Fibroblast of skin of right quadriceps (primary cell): Measurements from ENCODE around the gene OR5K4.
"Not testable (repeated sequence)": the region's sequence is repeated elsewhere in the genome, so short reads cannot be mapped to it uniquely, and the experiment has no call there.

Source experiments
- DNase-seq: peaks from one replicate; pipeline ENCODE4 v3.0.0-alpha.2; 2013

OR5K4 gene

DNA sequence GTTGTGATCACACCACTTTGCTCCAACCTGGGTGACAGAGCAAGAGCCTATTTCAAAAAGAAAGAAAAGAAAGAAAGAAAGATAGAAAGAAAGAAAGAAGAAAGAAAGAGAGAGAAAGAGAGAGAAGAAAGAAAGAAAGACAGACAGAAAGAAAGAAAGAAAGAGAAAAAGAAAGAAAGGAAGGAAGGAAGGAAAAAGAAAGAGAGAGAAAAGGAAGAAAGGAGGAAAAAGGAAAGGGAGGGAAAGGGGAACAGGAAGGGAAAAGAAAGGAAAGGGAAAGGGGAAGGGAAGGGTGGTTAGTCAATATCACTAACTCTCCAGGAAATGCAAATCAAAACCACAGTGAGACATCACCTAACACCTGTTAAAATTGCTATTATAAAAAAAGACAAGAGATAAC is 18.2 kb downstream of the OR5K4 start:
- no peak for DNase-seq

DNA sequence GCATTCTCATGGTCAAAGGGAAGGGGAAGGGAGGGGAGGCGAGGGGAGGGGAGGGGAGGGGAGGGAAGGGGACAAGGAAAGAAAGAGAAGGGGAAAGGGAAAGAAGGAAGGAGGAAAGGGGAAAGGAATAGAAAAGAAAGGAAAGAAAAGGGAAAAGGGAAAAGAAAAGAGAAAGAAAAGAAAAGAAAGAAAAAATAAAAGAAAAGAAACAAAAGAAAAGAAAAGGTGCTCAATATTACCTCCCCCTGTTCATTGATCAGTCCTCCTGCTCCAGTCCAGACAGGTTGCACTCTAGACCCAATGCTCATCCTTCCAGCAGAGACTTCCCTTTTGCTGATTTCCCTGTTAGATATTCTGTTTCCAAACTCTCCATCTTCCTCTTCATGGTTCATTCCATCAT is 18.8 kb downstream of the OR5K4 start:
- no peak for DNase-seq

DNA sequence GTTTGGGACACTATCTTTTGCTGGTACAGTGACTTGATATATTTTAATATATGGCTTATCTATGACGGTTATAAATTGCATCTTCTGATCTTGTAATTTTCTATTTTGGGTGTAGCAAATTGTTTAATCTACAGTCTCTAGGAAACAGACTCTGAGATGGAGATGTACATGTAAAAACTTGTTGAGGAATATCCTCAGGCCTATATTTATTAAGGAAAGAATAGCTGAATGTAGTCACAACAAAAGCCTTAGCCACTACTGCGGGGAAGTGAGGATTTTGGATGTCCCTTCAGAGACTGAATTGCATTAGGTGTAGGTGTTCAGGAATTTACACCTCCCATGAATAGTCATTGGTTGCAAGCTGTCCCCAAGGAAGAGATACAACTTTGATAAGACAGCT is 23.0 kb downstream of the OR5K4 start:
- no peak for DNase-seq

DNA sequence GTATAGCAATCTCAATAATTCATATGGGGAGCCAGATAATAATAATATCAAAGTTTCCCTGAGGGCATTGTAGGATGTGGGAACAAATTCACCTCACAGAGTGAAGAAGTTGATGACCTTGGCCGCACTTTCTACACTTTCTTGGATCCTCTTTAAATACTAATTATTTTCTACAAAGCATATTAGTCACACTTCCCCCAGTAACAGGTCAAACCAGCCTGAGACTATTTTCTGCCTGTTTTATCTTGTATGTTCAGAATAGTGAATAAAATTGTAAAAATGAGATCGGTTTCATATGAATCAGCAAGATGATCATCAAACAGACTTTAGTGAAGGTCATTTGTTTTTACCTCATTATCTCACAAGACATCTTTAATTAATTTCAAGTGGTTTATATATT is 34.5 kb downstream of the OR5K4 start:
- no peak for DNase-seq

DNA sequence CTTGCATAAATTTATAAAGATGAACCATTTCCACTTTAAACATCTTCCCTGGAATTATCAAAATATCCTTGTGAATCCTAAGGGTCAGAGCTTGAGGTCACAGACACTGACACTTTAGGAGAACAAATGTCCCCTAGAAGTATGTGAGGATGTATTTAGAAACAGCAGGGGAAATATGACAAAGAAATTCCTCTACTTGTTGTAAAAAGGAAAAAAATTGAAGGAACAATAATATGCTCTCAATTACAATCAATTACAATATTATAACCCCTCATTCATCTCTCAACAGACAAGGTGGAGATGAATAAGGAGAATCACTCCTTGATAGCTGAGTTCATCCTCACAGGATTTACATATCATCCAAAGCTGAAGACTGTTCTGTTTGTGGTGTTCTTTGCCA is 36.7 kb downstream of the OR5K4 start, which contains the start of gene OR5K3:
TSS of gene OR5K3 (plus strand) at position 301 of the 400 bp plus-strand sequence. CDS start at position 301, 0 bp downstream.
- DNase-seq: no peak

DNA sequence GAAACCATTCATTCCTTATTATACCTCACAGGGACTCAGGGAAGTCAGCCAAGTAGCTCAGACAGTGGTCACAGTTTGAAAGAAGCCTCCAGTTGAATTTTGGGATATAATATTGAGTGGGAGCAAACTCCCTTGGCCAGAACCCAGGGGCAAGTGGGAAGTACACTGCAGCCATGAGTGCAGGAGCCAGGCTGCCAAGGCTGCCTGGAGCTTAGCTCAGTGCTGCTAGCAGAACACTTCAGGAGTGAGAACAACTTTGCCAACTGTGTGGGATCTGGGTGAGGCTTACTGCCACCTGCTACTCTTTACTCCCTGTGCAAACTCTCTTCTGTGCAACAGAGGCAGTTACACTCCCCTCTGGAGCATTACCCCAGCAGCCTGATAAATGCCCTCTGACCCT is 41.4 kb downstream of the OR5K4 start:
- DNase-seq: no peak

DNA sequence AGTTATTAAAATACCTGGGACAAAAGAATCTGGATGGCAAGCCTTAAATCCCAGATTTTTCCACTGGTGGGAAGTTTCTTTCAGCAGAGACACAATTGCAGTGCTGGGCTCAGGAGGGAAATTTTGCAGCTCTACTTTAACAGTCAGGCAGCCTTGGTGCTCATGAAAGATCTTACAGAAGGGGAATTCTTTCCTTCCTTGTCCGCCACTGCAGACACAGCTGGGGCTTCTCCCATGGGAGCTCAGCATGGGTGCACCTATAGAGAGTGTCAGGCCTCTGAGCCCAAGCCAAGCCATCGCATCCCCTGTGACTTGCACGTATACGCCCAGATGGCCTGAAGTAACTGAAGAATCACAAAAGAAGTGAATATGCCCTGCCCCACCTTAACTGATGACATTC is 42.8 kb downstream of the OR5K4 start:
- DNase-seq: not testable (repeated sequence)

DNA sequence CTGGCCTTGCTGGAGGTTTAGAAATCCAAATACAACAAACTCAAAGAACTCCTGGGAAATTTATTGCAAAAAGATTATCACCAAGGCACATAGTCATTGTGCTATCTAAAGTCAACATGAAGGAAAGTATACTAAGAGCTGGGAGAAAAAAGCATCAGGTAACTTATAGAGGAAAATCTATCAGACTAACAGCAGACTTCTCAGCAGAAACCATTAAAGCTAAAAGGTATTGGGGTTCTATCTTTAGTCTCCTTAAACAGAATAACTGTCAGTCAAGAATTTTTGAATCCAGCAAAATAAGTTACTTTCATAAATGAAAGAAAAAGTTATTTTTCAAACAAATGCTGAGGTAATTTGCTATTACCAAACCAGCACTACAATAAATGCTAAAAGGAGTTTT is 44.9 kb downstream of the OR5K4 start:
- no peak for DNase-seq

DNA sequence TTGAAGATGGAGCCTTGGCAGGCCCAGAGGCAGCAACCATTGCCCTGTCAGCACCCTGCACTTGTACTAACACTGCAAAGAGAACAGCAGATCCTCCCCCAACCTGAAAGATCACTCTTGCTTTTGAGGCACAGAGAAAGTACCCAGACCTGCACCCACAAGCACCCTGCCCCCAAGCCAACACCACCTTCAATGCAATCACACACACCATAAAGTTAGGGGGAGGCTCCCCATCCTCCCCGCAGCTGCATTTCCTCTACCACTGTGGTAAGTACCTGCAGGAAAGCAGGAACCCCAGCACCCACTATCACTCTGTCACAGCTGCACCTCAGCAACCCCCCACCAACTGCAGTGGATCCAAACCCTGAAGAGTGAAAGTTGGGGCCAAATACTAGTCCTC is 48.9 kb downstream of the OR5K4 start:
- no peak for DNase-seq

DNA sequence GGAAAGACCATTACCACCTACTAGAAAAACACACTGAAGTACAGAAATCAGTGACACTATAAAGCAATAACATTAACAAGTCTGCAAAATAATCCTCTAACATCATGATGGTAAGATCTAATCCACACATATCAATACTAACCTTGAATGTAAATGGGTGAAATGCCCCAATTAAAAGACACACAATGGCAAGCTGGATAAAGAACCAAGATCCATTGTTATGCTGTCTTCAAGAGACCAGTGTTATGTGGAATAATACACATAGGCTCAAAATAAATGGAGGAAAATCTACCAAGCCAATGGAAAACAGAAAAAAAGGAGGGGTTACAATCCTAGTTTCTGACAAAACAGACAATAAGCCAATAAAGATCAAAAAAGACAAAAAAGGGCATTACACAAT is 50.4 kb downstream of the OR5K4 start:
- DNase-seq: no peak
